GM18907 (cell line): ENCODE measurements around the gene RCL1.
"Not testable (repeated sequence)": the region's sequence is repeated elsewhere in the genome, so short reads cannot be mapped to it uniquely, and the experiment has no call there.

ENCODE experiments used
- ATAC-seq: cut with Tn5 transposase; IDR thresholded peaks from one replicate; pipeline ENCODE4 v1.9.1; 2021; ENCODE audit warnings: mild to moderate bottlenecking, moderate library complexity; ENCODE audit not compliant: unreplicated experiment

RCL1 gene

GRCh38 chr9:4792572-4793458 lies at the start of gene RCL1:
Gene RCL1 (plus strand): TSS chr9:4792944. CDS start chr9:4793092, 148 bp downstream.
- ATAC-seq = peak; percentile 94

GRCh38 chr9:4743131-4743875 lies 49.4 kb upstream of the RCL1 start:
- no peak for ATAC-seq

- ATAC-seq = no peak
Measured at GRCh38 chr9:4746278-4747030, 46.3 kb upstream of the RCL1 start.

- no peak for ATAC-seq
Measured at GRCh38 chr9:4748612-4749011, 44.1 kb upstream of the RCL1 start.

GRCh38 chr9:4750023-4750673 lies 42.6 kb upstream of the RCL1 start:
- no peak for ATAC-seq

- ATAC-seq = not testable (repeated sequence)
Measured at GRCh38 chr9:4754530-4754929, 38.2 kb upstream of the RCL1 start.

GRCh38 chr9:4755026-4755609 lies 37.6 kb upstream of the RCL1 start:
- ATAC-seq = no peak

GRCh38 chr9:4756420-4756819 lies 36.3 kb upstream of the RCL1 start:
- ATAC-seq = no peak

GRCh38 chr9:4760122-4760521 lies 32.6 kb upstream of the RCL1 start:
- ATAC-seq = no peak

GRCh38 chr9:4762108-4762885 lies 30.4 kb upstream of the RCL1 start:
- peak; percentile 85 for ATAC-seq

GRCh38 chr9:4762886-4763541 lies 29.7 kb upstream of the RCL1 start:
- peak; percentile 16 for ATAC-seq

GRCh38 chr9:4764033-4764432 lies 28.7 kb upstream of the RCL1 start:
- ATAC-seq = no peak

- no peak for ATAC-seq
Measured at GRCh38 chr9:4768681-4769080, 24.1 kb upstream of the RCL1 start.

GRCh38 chr9:4769321-4770080 lies 23.2 kb upstream of the RCL1 start:
- no peak for ATAC-seq

- ATAC-seq = no peak
Measured at GRCh38 chr9:4771788-4772187, 21.0 kb upstream of the RCL1 start.

GRCh38 chr9:4774209-4774608 lies 18.5 kb upstream of the RCL1 start:
- no peak for ATAC-seq

GRCh38 chr9:4774958-4775357 lies 17.8 kb upstream of the RCL1 start:
- not testable (repeated sequence) for ATAC-seq

GRCh38 chr9:4780651-4781050 lies 12.1 kb upstream of the RCL1 start:
- no peak for ATAC-seq
